ENCODE measurements around the gene SHLD1.
"Not testable (repeated sequence)": the region's sequence is repeated elsewhere in the genome, so short reads cannot be mapped to it uniquely, and the experiment has no call there.

SHLD1 gene

GRCh38 chr20:5781798-5782750 is 31.9 kb downstream of the SHLD1 start:
- DNase-seq: no peak

- DNase-seq: no peak
These were observed 34.5 kb downstream of the SHLD1 start for GRCh38 chr20:5784735-5785134.

GRCh38 chr20:5785146-5785545 is 34.9 kb downstream of the SHLD1 start:
- no peak for DNase-seq

DNA sequence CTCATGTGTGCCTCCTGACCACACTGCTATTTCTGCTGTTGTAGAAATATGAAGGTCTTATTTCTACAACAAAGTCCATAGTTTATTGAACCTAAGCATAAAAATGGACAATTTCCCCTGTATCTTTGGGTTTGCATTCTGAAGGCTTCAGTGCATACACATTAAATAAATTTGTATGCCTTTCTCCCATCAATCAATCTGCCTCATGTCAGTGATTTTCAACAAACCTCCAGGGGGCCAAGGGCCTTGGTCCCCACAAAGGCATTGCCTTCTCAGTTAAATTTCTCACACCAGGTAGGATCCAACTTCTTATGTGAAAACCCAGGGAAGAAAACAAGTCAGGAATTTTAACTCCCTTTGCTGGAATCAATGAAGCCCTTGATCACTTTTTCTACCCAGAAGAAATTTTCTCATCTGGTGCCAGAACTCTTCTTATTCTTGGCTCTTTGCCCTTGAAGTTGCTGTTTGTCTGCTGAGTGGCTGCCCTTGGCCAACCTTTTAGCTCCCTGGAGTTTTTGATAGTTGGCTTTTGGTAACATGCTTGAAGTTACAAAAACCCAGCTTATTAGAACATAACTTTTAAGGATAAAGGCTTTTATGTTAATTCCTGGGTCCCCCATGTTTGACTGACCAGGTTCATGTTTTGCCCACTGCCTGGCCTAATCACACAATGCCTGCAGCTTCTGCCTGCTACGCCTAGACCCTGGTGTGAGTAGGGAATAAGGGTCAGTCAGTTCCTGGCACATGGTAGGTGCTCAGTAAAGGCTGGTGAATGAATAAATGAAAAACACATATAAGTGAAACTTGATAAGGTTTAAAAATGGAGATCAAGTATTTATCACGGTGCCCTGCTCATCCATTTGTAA is 37.0 kb downstream of the SHLD1 start:
- no peak for DNase-seq

- DNase-seq: no peak
These were observed 37.6 kb downstream of the SHLD1 start for GRCh38 chr20:5787796-5788165.

GRCh38 chr20:5788385-5788895 is 38.2 kb downstream of the SHLD1 start:
- peak; percentile 93 to 95 for DNase-seq

- DNase-seq: no peak
These were observed 39.6 kb downstream of the SHLD1 start for GRCh38 chr20:5789827-5790226.

DNA sequence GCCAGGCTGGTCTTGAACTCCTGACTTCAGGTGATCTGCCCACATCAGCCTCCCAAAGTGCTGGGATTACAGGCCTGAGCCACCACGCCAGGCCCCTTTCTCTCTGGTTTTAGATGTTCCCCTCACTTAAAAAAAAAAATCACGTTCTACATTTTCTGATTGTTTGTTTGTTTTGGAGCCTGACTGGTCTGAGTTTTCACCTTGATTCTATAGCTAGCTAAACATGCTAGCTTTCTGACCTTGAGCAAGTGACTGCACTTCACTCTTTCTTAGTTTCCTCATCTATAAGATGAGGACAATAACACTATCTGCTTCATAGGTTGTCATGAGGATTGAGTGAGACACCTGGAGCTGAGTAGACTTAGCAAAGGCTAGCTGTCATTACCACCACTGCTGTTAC is 43.7 kb downstream of the SHLD1 start:
- no peak for DNase-seq

- no peak for DNase-seq
These were observed 46.3 kb downstream of the SHLD1 start for GRCh38 chr20:5796331-5797040.

- no peak for DNase-seq
These were observed 47.0 kb downstream of the SHLD1 start for GRCh38 chr20:5797165-5797564.

GRCh38 chr20:5797843-5798462 is 47.8 kb downstream of the SHLD1 start:
- no peak for DNase-seq

- not testable (repeated sequence) for DNase-seq
These were observed 53.6 kb downstream of the SHLD1 start for GRCh38 chr20:5803754-5804303.

- DNase-seq: no peak
These were observed 56.5 kb downstream of the SHLD1 start for GRCh38 chr20:5806457-5807263.

GRCh38 chr20:5807431-5807830 is 57.2 kb downstream of the SHLD1 start:
- no peak for DNase-seq

- no peak for DNase-seq
These were observed 58.7 kb downstream of the SHLD1 start for GRCh38 chr20:5808901-5809300.

- DNase-seq: no peak
These were observed 59.3 kb downstream of the SHLD1 start for GRCh38 chr20:5809495-5809894.

GRCh38 chr20:5810800-5811422 is 60.7 kb downstream of the SHLD1 start:
- DNase-seq: no peak

- no peak for DNase-seq
These were observed 61.5 kb downstream of the SHLD1 start for GRCh38 chr20:5811746-5812145.

DNA sequence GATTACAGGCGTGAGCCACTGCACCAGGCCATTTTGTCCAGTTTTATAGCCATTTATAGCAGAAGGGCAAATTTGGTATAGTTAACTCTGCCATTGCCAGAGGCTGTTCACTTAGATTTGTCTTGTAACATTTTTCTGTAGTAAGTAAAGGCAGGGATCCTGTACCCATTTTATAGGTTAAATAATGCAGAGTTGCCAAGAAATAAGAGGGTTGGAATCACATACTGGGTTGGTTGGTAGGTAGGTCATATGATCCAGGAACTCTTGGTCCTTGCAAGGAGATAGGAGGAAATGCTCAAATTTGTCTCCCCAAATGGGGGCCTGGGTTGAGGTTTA is 68.1 kb downstream of the SHLD1 start:
- DNase-seq: no peak

DNA sequence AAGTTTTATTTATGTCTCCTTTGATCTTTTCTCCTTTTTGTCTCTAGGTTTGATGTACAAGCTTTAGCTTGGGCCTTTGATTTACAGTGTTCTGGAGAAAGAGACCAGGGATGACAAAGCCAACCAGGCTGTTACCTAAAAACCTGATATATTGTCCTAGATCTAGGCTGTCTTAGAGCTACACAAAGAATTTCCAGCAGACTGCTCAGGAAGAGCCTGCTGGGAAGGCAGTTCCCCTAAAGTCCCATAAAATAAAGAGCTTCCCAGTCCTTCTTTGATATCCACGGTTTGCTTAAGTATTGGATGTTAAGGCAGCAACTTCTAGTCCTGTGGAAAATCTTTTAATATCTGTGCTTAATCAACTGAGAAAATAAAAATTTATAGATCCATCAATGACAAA is 70.5 kb downstream of the SHLD1 start:
- DNase-seq: no peak

DNA sequence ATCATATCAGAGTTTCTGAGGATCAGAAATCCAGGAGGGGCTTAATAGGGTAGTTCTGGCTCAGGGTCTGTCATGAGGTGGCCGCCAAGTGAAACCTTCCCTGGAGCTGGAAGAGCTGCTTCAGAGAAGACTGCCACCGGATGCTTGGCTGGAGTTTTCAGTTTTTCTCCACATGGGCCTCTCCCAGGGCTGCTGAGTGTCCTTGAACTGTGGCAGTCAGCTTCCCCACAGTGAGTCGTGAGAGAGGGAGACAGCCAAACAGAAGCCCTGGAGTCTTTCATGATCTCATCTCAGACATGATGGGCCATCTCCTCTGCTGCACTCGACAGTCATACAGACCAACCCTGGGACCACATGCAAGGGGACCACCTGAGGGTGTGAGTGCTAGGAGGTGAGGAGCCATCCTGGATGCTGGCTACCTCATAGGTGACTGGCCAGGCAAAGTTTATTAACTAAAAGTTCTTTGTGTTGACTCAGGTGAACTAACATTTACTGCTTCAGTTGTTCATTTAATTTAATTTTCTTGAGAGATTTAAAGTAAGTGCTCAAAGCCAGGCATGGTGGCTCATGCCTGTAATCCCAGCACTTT is 71.5 kb downstream of the SHLD1 start:
- DNase-seq: no peak
